Transverse colon (tissue), 4 donors: Measurements from ENCODE around the gene ADCY2.

Experiments
- EP300 ChIP-seq: sonication (generic); formaldehyde crosslinking; IDR thresholded peaks from one replicate; pipeline ENCODE4 v1.6.1; 2017; ENCODE audit warnings: antibody characterized with exemption, low read depth
- POLR2A ChIP-seq: fragments of 450-650 bp; IDR thresholded peaks from one replicate; pipeline ENCODE4 v1.6.1; 2016; ENCODE audit warnings: antibody characterized with exemption, mild to moderate bottlenecking, moderate library complexity
- POLR2AphosphoS5 ChIP-seq, 3 donors: sonication (generic); formaldehyde crosslinking; IDR thresholded peaks; one replicate each; pipeline ENCODE4 v1.6.1; 2016; ENCODE audit warnings: antibody characterized with exemption in 3 of 3
- TF ChIP-seq, protein P1 (sequence below), 5 experiments: fragments of 200-600 bp in 3 of 5; fragments of 450-650 bp in 2 of 5; sonication (generic) in 3 of 5; IDR thresholded peaks; 1 replicate in 2 of 5; 2 replicates in 3 of 5; pipeline ENCODE4 v1.5.1; 2016 to 2017; ENCODE audit warnings: antibody characterized with exemption in 5 of 5, inconsistent platforms in 3 of 5, mild to moderate bottlenecking in 2 of 5, moderate library complexity in 1 of 5

DNA sequence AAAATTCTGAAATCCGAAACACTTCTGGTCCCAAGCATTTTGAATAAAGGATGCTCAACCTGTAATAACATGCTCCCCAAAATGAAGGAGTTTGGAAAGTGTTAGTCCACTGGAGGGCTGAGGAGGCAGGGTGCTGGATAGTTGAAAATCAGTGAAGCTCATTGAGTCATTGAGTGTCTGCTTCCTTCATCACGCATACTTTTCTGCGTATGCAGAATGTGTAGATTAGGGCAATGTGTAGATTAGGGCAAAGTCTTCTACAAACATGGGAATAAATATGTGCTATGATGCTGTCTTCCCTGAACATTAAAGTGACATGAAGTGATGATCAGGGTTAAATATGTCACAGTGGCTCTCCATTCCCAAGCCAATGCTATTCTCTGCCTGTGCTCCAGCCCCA lies 261.2 kb downstream of the ADCY2 start:
- no peak for TF ChIP-seq POLR2AphosphoS5 (IDR thresholded peaks at IDR 0.05)
- TF ChIP-seq, protein P1, sequence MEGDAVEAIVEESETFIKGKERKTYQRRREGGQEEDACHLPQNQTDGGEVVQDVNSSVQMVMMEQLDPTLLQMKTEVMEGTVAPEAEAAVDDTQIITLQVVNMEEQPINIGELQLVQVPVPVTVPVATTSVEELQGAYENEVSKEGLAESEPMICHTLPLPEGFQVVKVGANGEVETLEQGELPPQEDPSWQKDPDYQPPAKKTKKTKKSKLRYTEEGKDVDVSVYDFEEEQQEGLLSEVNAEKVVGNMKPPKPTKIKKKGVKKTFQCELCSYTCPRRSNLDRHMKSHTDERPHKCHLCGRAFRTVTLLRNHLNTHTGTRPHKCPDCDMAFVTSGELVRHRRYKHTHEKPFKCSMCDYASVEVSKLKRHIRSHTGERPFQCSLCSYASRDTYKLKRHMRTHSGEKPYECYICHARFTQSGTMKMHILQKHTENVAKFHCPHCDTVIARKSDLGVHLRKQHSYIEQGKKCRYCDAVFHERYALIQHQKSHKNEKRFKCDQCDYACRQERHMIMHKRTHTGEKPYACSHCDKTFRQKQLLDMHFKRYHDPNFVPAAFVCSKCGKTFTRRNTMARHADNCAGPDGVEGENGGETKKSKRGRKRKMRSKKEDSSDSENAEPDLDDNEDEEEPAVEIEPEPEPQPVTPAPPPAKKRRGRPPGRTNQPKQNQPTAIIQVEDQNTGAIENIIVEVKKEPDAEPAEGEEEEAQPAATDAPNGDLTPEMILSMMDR (IDR thresholded peaks at IDR 0.05) = no peak
- no peak for TF ChIP-seq POLR2A
- TF ChIP-seq EP300 = no peak
